GM12892 (cell line): ENCODE results near the gene AFG3L2.

Source experiments
- DNase-seq: peaks from one replicate; pipeline ENCODE4 v3.0.0; 2011; ENCODE audit not compliant: insufficient read length
- FAIRE-seq: peaks from 2 replicates; lab custom pipeline; 2011; peaks lifted over from hg19 to GRCh38; lab: Jason Lieb, UNC
- POLR2A ChIP-seq: IDR thresholded peaks from 2 replicates; pipeline ENCODE4 v1.6.1; 2011; ENCODE audit warnings: low read depth, low read length, control low read depth
- POLR2AphosphoS5 ChIP-seq: IDR thresholded peaks from 2 replicates; pipeline ENCODE4 v1.6.1; 2011; ENCODE audit warnings: low read depth, low read length, control low read depth
- TAF1 ChIP-seq: IDR thresholded peaks from 2 replicates; pipeline ENCODE4 v1.6.1; 2011; ENCODE audit warnings: low read depth, mild to moderate bottlenecking, control low read depth, low read length, borderline replicate concordance

The AFG3L2 gene

GRCh38 chr18:12314591-12315305, 62.3 kb downstream of the AFG3L2 start:
- no peak for TF ChIP-seq POLR2AphosphoS5
- DNase-seq = no peak
- no peak for FAIRE-seq

DNA sequence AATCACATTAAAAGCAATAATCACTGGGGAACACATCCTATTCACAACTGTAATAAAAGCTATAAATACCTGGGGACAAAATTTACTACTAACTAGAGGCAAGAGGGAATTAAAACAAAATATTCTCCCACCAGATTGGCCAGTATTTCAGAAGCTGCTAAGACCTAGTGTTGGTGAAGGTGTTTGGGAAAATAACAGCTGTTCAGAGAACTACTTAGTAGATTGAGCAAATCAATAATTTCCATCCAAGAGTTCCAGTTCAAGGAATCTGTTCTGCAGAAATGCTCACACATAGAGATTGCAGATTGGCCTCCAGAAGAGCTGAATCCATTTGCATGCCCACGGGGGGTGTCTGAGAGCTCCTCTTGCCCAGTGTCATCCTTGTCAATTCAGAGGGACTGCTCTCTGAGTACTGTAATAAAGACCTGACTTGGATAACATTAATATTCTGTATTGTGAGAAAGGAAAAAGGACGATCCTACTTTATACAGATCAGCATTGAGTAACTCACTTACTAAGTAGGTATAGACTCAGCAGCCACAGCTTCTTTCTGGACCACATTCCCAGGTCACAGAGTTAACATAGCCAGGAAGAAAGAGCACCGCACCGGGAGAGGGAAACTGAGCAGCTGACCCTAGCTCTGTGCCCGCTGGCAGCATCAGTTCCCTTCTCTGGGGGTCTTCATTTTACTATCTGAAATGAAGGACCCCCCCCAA, 63.3 kb downstream of the AFG3L2 start:
- TF ChIP-seq POLR2AphosphoS5 (no peak), TAF1 (no peak), POLR2A (no peak)
- FAIRE-seq (no peak), DNase-seq (no peak)

- no peak for DNase-seq
- no peak for TF ChIP-seq TAF1
- TF ChIP-seq POLR2AphosphoS5 = no peak
- no peak for TF ChIP-seq POLR2A
- FAIRE-seq = no peak
These were observed 64.1 kb downstream of the AFG3L2 start for GRCh38 chr18:12312976-12313375.

DNA sequence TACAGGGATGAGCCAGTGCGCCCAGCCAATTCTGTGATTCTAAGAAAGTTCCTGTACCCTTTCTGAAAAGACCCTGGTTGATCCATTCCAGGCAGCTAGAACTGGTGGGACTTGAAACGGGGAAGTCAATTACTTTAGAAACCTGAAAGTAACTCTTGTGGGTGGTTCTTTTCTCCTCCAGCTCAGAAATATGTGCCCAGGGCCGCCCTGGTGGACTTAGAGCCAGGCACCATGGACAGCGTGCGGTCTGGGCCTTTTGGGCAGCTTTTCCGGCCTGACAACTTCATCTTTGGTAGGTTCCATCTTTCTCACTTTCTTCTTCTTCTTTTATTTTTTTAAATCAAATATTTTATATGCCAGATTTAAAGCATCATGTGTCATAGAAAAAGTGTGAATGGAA, 66.3 kb downstream of the AFG3L2 start:
- FAIRE-seq = no peak
- no peak for DNase-seq
- TF ChIP-seq TAF1 (no peak), POLR2AphosphoS5 (no peak), POLR2A (no peak)

DNA sequence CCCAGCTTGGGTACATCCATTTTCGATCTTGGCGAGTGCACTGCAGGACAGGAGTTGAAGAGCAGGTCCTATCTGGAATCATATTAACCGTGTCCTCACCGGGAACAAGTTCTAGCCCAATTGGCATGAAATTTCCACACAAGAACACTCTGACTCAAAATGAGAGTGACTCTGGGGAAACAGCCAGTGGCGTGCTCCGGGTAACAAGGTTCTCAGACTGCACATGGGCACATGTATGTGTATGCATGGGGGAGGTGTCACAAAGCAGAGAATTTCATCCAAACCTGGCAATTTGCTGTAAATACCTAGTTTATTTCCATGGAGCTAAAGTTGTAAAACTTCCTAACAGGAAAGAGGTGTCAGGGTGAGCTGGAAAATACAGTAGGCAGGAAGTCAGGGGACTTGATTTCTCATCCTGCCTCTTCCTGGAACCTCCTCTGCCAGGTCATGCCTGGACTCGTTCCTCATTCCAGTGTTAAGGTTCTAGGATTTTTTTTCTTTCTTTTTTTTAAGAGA, 67.3 kb downstream of the AFG3L2 start:
- peak; percentile 36 for FAIRE-seq
- TF ChIP-seq TAF1 (no peak), POLR2A (no peak), POLR2AphosphoS5 (no peak)
- no peak for DNase-seq

- no peak for TF ChIP-seq POLR2A
- TF ChIP-seq TAF1 = no peak; the same call in 1 of the 2 replicates
- no peak for TF ChIP-seq POLR2AphosphoS5
- peak; percentile 67 for FAIRE-seq
- peak; percentile 60 for DNase-seq
These were observed 68.5 kb downstream of the AFG3L2 start for GRCh38 chr18:12308386-12309100.

DNA sequence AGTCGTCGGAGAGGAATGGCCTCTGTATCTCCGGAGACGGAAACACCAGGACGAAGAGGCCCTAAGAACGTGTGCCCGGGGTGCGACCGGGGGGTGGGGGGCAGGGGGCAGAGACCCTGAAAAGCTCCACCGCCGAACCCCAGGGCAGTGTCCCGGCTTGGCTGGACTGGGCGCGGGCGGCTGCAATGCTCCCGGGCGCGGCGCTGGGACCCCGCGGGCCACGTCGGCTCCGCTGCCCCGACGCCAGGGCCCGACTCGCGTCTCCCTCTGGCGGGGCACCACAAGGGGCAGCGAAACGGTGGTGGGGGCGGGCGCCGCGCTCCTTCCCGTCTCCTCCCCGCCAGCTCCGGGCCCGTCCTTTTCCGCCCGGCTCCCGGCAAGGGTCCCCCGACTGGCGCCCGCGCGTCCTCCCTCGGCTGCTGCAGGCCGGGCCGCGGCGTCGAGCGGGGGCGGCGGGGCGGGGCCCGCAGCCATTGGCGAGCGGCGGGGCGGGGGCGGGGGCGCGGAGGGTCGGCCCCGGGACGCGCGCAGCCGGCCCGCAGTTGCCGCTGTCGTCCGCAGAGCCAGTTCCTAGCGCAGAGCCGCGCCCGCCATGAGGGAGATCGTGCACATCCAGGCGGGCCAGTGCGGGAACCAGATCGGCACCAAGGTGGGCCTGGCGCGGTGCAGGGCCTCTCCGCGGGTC, 69.2 kb downstream of the AFG3L2 start, which contains the start of gene TUBB6:
Gene TUBB6 (plus strand): TSS at position 541 of the 685 bp plus-strand sequence. CDS start 52 bp downstream, at position 593.
- FAIRE-seq (no peak), DNase-seq (peak; percentile 80)
- TF ChIP-seq POLR2AphosphoS5 (0 out of 2 replicates have a peak, but pooled peaks have one; percentile 54), POLR2A (peak; percentile 78; the same call in 1 of the 2 replicates), TAF1 (peak; percentile 81)

DNA sequence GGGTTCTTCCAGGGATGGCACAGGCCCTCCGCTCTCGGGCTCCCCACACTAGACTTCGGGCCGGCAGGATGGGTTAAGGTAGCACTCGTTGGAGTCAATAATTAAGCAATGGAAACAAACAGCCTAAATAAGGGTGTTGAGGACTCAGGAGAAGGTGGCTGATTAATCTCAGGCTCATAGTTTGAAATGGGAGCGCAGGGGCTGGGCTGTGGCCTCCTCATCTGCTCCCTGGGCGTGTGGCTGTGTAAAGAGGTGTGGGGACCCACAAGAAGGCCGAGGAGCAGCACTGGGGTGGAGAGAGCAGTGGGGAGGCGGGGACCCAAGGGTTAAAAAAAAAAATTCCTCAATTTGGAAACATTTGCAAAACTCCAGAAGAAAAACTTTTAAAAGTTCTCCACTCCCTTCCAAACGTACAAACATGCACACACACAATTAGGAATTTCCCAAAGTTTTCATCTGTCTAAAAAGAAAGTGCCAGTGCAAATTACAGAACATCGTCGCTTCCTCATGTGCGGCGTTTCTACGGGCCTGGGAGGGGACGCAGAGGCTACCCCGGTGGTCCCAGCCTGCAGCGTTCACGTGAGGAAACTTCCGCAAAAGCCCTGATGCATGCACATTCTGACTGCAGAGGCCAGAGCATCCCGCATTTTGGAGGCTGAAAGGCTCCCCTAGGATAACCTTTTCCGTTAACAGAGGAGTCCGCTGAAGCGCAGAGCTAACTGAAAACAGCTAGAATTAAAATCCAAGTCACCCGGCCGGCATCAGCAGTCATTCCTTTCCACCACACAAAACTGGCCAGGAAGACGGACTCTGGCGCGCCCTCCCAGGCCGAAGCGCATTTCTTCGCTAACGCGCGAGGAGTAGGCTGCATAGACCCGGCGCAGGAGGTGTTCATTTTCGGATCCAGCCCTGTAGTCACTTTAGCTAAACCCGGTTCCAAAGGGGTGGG, 70.0 kb downstream of the AFG3L2 start:
- FAIRE-seq = no peak
- DNase-seq = no peak
- TF ChIP-seq POLR2A (no peak), TAF1 (no peak), POLR2AphosphoS5 (no peak)

GRCh38 chr18:12305930-12306629, 70.9 kb downstream of the AFG3L2 start:
- TF ChIP-seq POLR2AphosphoS5 (no peak), TAF1 (no peak), POLR2A (no peak)
- DNase-seq = no peak
- no peak for FAIRE-seq
